ENCODE measurements around the gene TSPAN11. TPM values are rescaled to one million over a fixed set of nuclear protein-coding genes. Genes with fewer than 3 reads are reported as not detected.

The TSPAN11 gene
- total and polyA plus RNA-seq, 2 of the 8 experiments (the other 6 are each of a cell fraction or from before 2014, with no cell fraction given), result 3.9 to 8.2 TPM

GRCh38 chr12:31037931-31038330 is 111.4 kb downstream of the TSPAN11 start (continued):
- TF ChIP-seq CHD7 (IDR thresholded peaks at IDR 0.05; ENCODE audit: insufficient replicate concordance, low read length), result no peak
- no peak for TF ChIP-seq SIX5 (IDR thresholded peaks at IDR 0.05; ENCODE audit: low read depth, low read length)
- TF ChIP-seq POU5F1 (IDR thresholded peaks at IDR 0.05; ENCODE audit: low read depth, low read length), result no peak
- TF ChIP-seq YY1 (IDR thresholded peaks at IDR 0.05; ENCODE audit: low read depth, low read length), result no peak
- no peak for TF ChIP-seq HDAC2 (IDR thresholded peaks at IDR 0.05; ENCODE audit: borderline replicate concordance in 1 of 2, low read depth in 2 of 2, low read length in 2 of 2)
- no peak for TF ChIP-seq TBP (IDR thresholded peaks at IDR 0.05; ENCODE audit: low read depth, low read length)
- no peak for TF ChIP-seq SIRT6 (IDR thresholded peaks at IDR 0.05; ENCODE audit: low read length)
- no peak for TF ChIP-seq SUZ12 (IDR thresholded peaks at IDR 0.05; ENCODE audit: low read length)
- no peak for TF ChIP-seq SRF (IDR thresholded peaks at IDR 0.05; ENCODE audit: low read depth, low read length)
- no peak for TF ChIP-seq ASH2L (IDR thresholded peaks at IDR 0.05; ENCODE audit: low read length)
- TF ChIP-seq HDAC6 (IDR thresholded peaks at IDR 0.05; ENCODE audit: low read depth, low read length), result no peak
- no peak for TF ChIP-seq TCF12 (IDR thresholded peaks at IDR 0.05; ENCODE audit: low read depth, low read length)

All from H1 (cell line).